Thymus (tissue), 11 donors: ENCODE measurements around the gene SHISAL1. TPM values are rescaled to one million over a fixed set of nuclear protein-coding genes. Genes with fewer than 3 reads are reported as not detected.

Experiments
- DNase-seq, 9 donors: peaks; one replicate each; pipeline ENCODE4 v3.0.0-alpha.2; 2013; ENCODE audit warnings: low spot score in 9 of 9, low read depth in 6 of 9, missing footprints in 1 of 9
- H3K27ac ChIP-seq, 2 donors: one replicate each; pipeline ENCODE4 v1.5.1; 2013; ENCODE audit warnings: control low read depth in 1 of 2, low read depth in 1 of 2, low read length in 1 of 2, mild to moderate bottlenecking in 1 of 2, moderate library complexity in 1 of 2
- H3K27me3 ChIP-seq, 2 donors: one replicate each; pipeline ENCODE4 v1.5.1; 2013; ENCODE audit warnings: low read length in 1 of 2; ENCODE audit not compliant: control insufficient read depth in 2 of 2, insufficient read depth in 1 of 2
- H3K36me3 ChIP-seq, 2 donors: one replicate each; pipeline ENCODE4 v1.5.1; 2013; ENCODE audit warnings: low read length in 1 of 2, mild to moderate bottlenecking in 1 of 2, moderate library complexity in 1 of 2; ENCODE audit not compliant: control insufficient read depth in 2 of 2, insufficient read depth in 2 of 2
- H3K4me1 ChIP-seq, 2 donors: one replicate each; pipeline ENCODE4 v1.5.1; 2013; ENCODE audit warnings: low read length in 2 of 2; ENCODE audit not compliant: control insufficient read depth in 2 of 2, insufficient read depth in 2 of 2
- H3K4me3 ChIP-seq, 2 donors: one replicate each; pipeline ENCODE4 v1.5.1; 2013; ENCODE audit warnings: low read length in 2 of 2, control low read depth in 1 of 2, mild to moderate bottlenecking in 1 of 2
- H3K9me3 ChIP-seq, 2 donors: one replicate each; pipeline ENCODE4 v1.5.1; 2013; ENCODE audit warnings: low read length in 1 of 2, mild to moderate bottlenecking in 1 of 2; ENCODE audit not compliant: control insufficient read depth in 2 of 2, insufficient read depth in 1 of 2
- WGBS: extraction: QIAGEN DNeasy Blood & Tissue Kit; methylation state at CpG from one replicate; pipeline ENCODE4 v1.1.7; 2013; 5-methylcytosine and 5-hydroxymethylcytosine counted together
- polyA plus RNA-seq: library from polyadenylated mRNA; stranded (reverse); fragments of 200-250 nt; gene quantifications from one replicate; pipeline ENCODE4 v1.2.3, GENCODE V29; 2013
- total RNA-seq: library from RNA; stranded (reverse); fragments of 120-200 nt; gene quantifications from one replicate; pipeline ENCODE4 v1.2.4, GENCODE V29; 2013
- donor health status: healthy.

Gene SHISAL1
- total and polyA plus RNA-seq, 2 donors: 0.27 to 0.33 TPM

DNA sequence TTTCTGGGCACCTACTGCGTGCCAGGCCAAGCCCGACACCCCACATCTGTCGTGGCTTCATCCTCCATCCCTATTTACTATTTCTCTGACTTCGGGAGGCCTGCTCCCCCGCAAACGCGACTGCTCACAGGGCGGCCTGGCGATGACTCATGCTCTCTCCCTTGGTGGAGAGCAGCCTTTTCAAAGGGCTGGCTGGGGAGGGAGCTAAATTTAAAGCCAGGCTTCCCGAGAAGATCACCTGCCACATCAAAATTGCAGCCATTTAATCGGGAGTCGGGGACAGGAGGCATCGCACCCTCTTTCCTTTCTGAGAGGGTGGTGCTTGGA lies 24.9 kb upstream of the SHISAL1 start:
- no peak for DNase-seq
- WGBS: 51% methylated on average over 13 of the region's 13 CpGs
- Histone ChIP-seq H3K36me3 (no peaks in the 10 kb centered on the region), H3K27me3 (peaks cover 13 to 36% of the 10 kb centered on the region in 2 donors), H3K4me3 (no peak overlapping the region), H3K4me1 (peaks cover 0 to 18% of the 10 kb centered on the region in 2 donors), H3K9me3 (peaks cover 2 to 4% of the 10 kb centered on the region in 2 donors), H3K27ac (no peak overlapping the region)

DNA sequence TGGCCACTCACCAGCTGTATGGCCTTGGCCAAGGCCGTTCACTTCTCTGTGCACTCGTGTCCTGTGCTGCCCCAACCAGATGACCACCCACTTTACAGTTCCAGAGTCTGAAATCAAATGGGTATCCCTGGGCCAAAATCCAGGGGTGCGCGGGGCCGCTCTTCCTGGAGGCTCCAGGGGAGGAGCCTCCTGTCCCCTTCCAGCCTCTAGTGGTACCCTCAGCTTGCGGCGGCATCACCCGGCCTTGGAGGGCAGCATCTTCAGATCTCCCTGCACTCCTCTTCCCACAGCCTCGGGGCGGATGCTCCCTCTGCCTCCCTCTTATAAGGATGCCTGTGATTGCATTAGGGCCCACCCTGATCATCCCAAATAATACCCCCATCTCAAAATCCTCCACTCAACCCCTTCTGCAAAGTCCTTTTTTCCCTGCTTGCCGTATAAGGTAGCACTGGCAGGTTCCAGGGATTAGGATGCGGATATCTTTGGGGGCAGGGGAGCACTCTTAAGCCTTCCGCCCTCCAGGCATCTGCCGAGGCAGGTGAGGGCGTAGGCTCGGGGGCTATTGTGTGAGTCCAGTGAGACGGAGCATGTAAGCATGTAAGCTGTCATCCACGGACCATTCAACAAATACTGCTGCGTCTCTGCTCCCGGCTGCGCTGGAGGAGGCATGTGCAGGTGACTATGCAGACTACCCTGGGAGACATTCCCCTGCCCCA lies 24.4 kb upstream of the SHISAL1 start:
- Histone ChIP-seq H3K4me3 (no peak overlapping the region), H3K9me3 (peaks cover 2 to 4% of the 10 kb centered on the region in 2 donors), H3K4me1 (peaks cover 0 to 17% of the 10 kb centered on the region in 2 donors), H3K27ac (no peak overlapping the region), H3K36me3 (no peaks in the 10 kb centered on the region), H3K27me3 (peaks cover 17 to 42% of the 10 kb centered on the region in 2 donors)
- no peak for DNase-seq
- WGBS: 74% methylated on average over 21 of the region's 21 CpGs

DNA sequence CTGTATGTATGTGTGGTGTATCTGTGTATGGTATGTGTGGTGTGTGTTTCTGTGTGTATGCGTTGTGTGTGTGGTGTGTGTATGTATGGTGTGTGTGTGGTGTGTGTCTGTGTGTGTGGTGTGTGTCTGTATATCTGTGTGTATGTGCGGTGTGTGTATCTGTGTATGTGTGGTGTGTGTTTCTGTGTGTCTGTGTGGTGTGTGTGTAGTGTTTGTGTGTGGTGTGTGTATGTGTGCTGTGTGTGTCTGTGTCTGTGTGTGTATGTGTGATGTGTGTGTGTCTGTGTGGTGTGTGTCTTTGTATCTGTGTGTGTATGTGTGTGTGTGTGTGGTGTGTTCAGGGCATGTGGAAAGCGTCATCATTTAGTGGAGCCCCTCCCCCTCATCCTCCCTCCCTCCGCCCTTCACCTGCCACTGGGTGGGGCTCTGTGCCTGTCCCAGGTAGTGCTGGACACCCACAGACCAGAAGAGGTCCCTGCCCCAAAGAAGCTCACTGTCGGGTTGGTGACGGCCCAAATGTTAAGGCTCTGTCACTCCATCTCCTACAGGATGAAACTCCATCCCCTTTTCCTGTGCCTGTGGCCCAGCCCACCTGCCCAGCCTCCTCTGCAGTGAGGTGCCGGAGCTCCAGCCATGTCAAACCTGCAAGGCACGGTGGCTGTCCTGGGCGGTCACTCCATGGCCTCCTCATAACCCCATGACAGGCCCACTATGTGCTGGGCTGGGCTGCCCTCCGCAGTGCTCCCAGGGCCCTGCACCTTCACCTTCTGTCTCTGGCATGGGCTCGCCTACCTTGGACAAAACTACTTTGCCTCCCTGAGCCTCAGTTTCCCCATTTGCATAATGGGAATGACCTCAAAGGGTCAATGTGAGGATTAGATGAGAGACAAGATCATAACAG lies 23.4 kb upstream of the SHISAL1 start:
- Histone ChIP-seq H3K27ac (no peak overlapping the region), H3K27me3 (peaks cover 24 to 44% of the 10 kb centered on the region in 2 donors), H3K9me3 (peaks cover 2 to 4% of the 10 kb centered on the region in 2 donors), H3K4me1 (peaks cover 0 to 14% of the 10 kb centered on the region in 2 donors), H3K4me3 (no peak overlapping the region), H3K36me3 (no peaks in the 10 kb centered on the region)
- WGBS: 72% methylated on average over 11 of the region's 11 CpGs
- DNase-seq: no peak

DNA sequence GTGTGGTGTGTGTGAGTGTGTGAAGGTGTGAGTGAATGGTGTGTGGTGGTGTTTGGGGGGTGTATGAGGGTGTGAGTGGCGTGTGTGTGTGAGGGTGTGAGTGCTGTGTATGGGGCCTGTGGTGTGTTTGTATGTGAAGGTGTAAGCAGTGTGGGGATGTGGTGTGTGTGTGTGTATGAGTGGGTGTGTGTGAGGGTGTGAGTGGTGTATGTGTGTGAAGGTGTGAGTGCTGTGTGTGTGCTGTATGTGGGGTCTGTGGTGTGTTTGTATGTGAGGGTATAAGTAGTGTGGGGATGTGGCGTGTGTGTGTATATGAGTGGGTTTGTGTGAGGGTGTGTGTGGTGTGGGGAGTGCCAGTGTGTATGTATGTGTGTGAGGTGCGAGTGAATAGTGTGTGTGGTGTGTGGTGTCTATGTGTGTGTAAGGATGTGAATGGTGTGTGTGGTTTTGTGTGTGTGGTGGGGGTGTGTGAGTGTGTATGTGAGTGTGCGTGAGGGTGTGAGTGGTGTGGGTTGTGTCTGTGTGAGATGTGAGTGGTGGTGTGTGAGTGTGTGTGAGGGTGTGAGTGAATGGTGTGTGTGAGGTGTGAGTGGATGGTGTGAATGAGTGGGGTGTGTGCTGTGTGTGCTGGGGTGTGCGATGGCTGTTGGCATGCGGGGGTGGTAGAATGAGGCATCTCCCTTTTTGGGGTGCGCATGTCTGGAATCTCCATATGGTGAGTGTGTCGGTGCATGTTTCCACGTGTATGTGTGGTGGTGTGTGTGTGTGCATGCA lies 22.5 kb upstream of the SHISAL1 start:
- Histone ChIP-seq H3K4me3 (no peak overlapping the region), H3K27ac (no peak overlapping the region), H3K36me3 (no peaks in the 10 kb centered on the region), H3K9me3 (peaks cover 2 to 4% of the 10 kb centered on the region in 2 donors), H3K4me1 (peaks cover 0 to 10% of the 10 kb centered on the region in 2 donors), H3K27me3 (peaks cover 33 to 53% of the 10 kb centered on the region in 2 donors)
- DNase-seq: no peak
- 97% methylated on average over 9 of the region's 9 CpGs for WGBS

DNA sequence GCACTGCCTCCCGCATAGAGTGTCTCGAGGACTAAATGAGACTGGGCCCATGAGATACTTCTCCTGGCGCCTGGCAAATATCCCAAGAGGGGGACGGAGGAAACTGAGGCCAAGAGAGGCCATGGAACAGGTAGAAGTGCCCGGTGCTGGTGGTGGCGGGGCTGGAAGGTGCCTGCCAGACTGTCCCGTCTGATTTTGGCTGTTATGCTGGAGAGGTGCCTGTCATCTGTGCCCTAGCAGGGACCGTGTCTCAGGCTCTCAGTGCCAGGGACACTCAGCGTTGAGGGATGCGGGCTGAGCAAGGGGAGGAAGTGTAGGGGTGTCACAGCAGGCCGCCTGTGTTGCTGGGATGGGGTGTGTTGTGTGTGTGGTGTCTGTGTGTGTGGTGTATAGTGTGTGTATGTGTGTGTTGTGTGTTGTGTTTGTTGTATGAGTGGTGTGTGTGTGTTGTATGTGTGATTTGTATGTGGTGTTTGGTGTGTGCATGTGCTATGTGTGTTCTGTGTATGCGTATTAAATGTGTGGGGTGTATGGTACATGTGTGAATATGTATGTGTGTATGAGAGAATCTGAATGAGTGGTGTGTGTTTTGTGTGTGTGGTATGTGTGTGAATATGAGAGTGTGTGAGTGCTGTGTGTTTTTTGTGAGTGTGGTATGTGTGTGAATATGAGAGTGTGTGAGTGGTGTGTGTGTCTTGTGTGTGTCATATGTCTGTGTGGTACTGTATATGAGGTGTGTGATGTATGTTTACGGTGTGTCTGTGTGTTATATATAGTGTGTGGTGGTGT lies 21.3 kb upstream of the SHISAL1 start:
- H3K27ac ChIP-seq: no peak overlapping the region
- peaks cover 2 to 4% of the 10 kb centered on the region in 2 donors for H3K9me3 ChIP-seq
- peaks cover 0 to 8% of the 10 kb centered on the region in 2 donors for H3K4me1 ChIP-seq
- peaks cover 45 to 65% of the 10 kb centered on the region in 2 donors for H3K27me3 ChIP-seq
- H3K36me3 ChIP-seq: no peaks in the 10 kb centered on the region
- no peak for DNase-seq
- no peak overlapping the region for H3K4me3 ChIP-seq
- WGBS: 90% methylated on average over 13 of the region's 13 CpGs

DNA sequence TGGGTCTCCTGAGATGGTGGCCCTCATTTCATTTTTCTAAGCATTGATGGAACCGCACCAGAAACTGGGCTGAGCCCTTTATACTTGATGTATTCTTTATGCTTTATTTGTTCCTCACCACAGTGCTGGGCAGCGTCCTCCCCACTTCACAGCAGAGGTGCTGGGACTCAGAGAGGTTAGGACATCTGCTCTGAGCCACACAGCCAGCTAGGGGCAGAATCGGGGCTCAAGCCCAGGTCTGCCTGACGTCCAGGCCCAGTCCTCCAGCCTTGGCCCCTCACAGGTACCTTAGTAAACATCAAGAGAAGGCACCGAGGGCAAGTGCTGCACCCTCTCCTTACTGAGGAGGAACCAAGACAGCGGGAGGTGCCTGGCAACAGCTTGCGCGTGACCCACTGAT lies 20.2 kb upstream of the SHISAL1 start:
- H3K27ac ChIP-seq: no peak overlapping the region
- 81% methylated on average over 8 of the region's 8 CpGs for WGBS
- peaks cover 45 to 70% of the 10 kb centered on the region in 2 donors for H3K27me3 ChIP-seq
- H3K9me3 ChIP-seq: peaks cover 2 to 4% of the 10 kb centered on the region in 2 donors
- H3K4me1 ChIP-seq: peaks cover 0 to 5% of the 10 kb centered on the region in 2 donors
- H3K4me3 ChIP-seq: no peak overlapping the region
- H3K36me3 ChIP-seq: no peaks in the 10 kb centered on the region
- DNase-seq: no peak

DNA sequence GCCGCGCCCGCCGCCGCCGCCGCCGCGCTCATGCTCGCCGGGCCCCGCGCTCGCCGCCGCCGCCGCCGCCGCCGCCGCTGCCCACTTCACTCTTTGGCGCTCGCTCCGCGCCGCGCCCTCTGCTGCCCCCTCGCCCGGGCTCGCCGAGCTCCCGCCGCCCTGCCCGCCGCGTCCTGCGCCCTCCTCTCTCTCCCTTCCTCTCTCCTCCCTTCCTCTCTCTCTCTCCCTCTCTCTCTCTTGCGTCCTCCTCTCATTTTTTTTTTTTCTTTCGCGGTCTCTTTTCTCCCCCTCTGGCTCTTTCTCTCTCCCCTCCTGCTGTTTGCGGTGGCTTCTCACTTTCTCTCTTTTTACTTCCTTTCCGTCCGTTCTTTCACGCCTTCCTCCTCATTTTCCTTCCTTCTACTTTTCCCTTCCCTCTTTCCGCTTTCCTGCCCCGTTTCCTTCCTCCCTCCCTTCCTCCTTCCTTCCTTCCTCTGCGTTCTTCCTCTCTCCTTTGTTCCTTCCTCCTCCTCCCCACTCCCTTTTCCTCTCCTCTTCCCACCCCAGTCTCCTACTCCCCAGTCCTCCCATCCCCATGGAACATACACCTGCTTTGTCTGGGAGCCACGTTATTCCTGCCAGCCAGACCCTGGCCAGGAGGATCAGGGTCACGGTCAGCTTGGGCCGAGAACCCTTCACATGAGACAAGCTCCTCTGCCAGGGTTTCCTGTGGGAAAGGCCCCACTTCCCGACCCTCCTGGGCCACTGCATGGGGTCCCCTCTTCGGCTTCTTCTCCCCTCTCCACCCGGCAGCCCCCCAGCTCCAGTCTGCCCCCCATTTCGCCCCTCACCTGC lies 19.3 kb upstream of the SHISAL1 start:
- Histone ChIP-seq H3K9me3 (peaks cover 2 to 4% of the 10 kb centered on the region in 2 donors), H3K36me3 (no peaks in the 10 kb centered on the region), H3K27me3 (peaks cover 45 to 72% of the 10 kb centered on the region in 2 donors), H3K4me1 (peaks cover 0 to 5% of the 10 kb centered on the region in 2 donors), H3K27ac (no peak overlapping the region), H3K4me3 (no peak overlapping the region)
- no peak for DNase-seq
- 4% methylated on average over 55 of the region's 55 CpGs for WGBS
